Activated CD8-positive, alpha-beta memory T cell treated with anti-CD3 and anti-CD28 coated beads, Interleukin-2, amount 50 U/mL, for 4 hours (primary cell): ENCODE data around the gene SNTG2.

Source experiments
- DNase-seq: peaks from one replicate; pipeline ENCODE4 v3.0.0-alpha.2; 2020

Gene SNTG2

GRCh38 chr2:1251520-1251919 lies 300.9 kb downstream of the SNTG2 start:
- no peak for DNase-seq

- no peak for DNase-seq
Observed at GRCh38 chr2:1253629-1254028, 303.0 kb downstream of the SNTG2 start.

- no peak for DNase-seq
Observed at GRCh38 chr2:1254662-1255343, 304.2 kb downstream of the SNTG2 start.

- DNase-seq, result no peak
Observed at GRCh38 chr2:1256632-1257324, 306.1 kb downstream of the SNTG2 start.

- no peak for DNase-seq
Observed at GRCh38 chr2:1257334-1257733, 306.7 kb downstream of the SNTG2 start.

GRCh38 chr2:1259746-1260145 lies 309.1 kb downstream of the SNTG2 start:
- no peak for DNase-seq

GRCh38 chr2:1262609-1263008 lies 312.0 kb downstream of the SNTG2 start:
- DNase-seq, result no peak

- DNase-seq, result no peak
Observed at GRCh38 chr2:1265454-1265853, 314.8 kb downstream of the SNTG2 start.

GRCh38 chr2:1266351-1266750 lies 315.7 kb downstream of the SNTG2 start:
- no peak for DNase-seq

- DNase-seq, result no peak
Observed at GRCh38 chr2:1268034-1268433, 317.4 kb downstream of the SNTG2 start.

- DNase-seq, result no peak
Observed at GRCh38 chr2:1269812-1270211, 319.2 kb downstream of the SNTG2 start.

GRCh38 chr2:1272835-1273234 lies 322.2 kb downstream of the SNTG2 start:
- no peak for DNase-seq

GRCh38 chr2:1277634-1278033 lies 327.0 kb downstream of the SNTG2 start:
- DNase-seq, result no peak

GRCh38 chr2:1278125-1278524 lies 327.5 kb downstream of the SNTG2 start:
- no peak for DNase-seq

- no peak for DNase-seq
Observed at GRCh38 chr2:1278861-1279260, 328.2 kb downstream of the SNTG2 start.

- no peak for DNase-seq
Observed at GRCh38 chr2:1282552-1282951, 331.9 kb downstream of the SNTG2 start.

- DNase-seq, result no peak
Observed at GRCh38 chr2:1283020-1283801, 332.6 kb downstream of the SNTG2 start.

GRCh38 chr2:1283871-1284270 lies 333.2 kb downstream of the SNTG2 start:
- DNase-seq, result no peak

GRCh38 chr2:1286929-1287328 lies 336.3 kb downstream of the SNTG2 start:
- DNase-seq, result no peak

- no peak for DNase-seq
Observed at GRCh38 chr2:1287427-1287826, 336.8 kb downstream of the SNTG2 start.

GRCh38 chr2:1294900-1295299 lies 344.3 kb downstream of the SNTG2 start:
- no peak for DNase-seq

- no peak for DNase-seq
Observed at GRCh38 chr2:1295740-1296139, 345.1 kb downstream of the SNTG2 start.

- DNase-seq, result no peak
Observed at GRCh38 chr2:1297372-1298159, 346.9 kb downstream of the SNTG2 start.
